ENCODE data around the gene MUC6. TPM values are rescaled to one million over a fixed set of nuclear protein-coding genes. Genes with fewer than 3 reads are reported as not detected.

MUC6 gene
- total RNA-seq, 1 donor from 2014 or later, result not detected

GRCh38 chr11:1037506-1038055 lies 1.1 kb upstream of the MUC6 start:
- no peak overlapping the region for H3K27ac Mint-ChIP-seq (ENCODE audit: unreplicated experiment)

GRCh38 chr11:1036931-1037330 lies 413 bp upstream of the MUC6 start:
- TF ChIP-seq CTCF (IDR thresholded peaks at IDR 0.05), result no peak
- Mint-ChIP-seq H3K4me1 (ENCODE audit: low read depth) (no peaks in the 10 kb centered on the region), H3K9me3 (ENCODE audit: low read depth) (no peaks in the 10 kb centered on the region), H3K27me3 (ENCODE audit: low read depth) (no peaks in the 10 kb centered on the region), H3K36me3 (ENCODE audit: low read depth) (no peaks in the 10 kb centered on the region), H3K27ac (ENCODE audit: unreplicated experiment) (no peak overlapping the region), H3K4me3 (ENCODE audit: unreplicated experiment) (no peak overlapping the region)
- DNase-seq (ENCODE audit: low spot score), result no peak

More at GRCh38 chr11:1037506-1038055, 1.1 kb upstream of the MUC6 start:
- TF ChIP-seq CTCF (IDR thresholded peaks at IDR 0.05), result no peak
- Mint-ChIP-seq H3K4me1 (ENCODE audit: low read depth) (no peaks in the 10 kb centered on the region), H3K36me3 (ENCODE audit: low read depth) (no peaks in the 10 kb centered on the region), H3K9me3 (ENCODE audit: low read depth) (no peaks in the 10 kb centered on the region), H3K4me3 (ENCODE audit: unreplicated experiment) (no peak overlapping the region), H3K27me3 (ENCODE audit: low read depth) (no peaks in the 10 kb centered on the region)
- no peak for DNase-seq (ENCODE audit: low spot score)

- no peak for TF ChIP-seq CTCF (IDR thresholded peaks at IDR 0.05)
- H3K9me3 Mint-ChIP-seq (ENCODE audit: low read depth), result no peaks in the 10 kb centered on the region
- H3K27ac Mint-ChIP-seq (ENCODE audit: unreplicated experiment), result no peak overlapping the region
- no peaks in the 10 kb centered on the region for H3K4me1 Mint-ChIP-seq (ENCODE audit: low read depth)
- H3K36me3 Mint-ChIP-seq (ENCODE audit: low read depth), result no peaks in the 10 kb centered on the region
- H3K4me3 Mint-ChIP-seq (ENCODE audit: unreplicated experiment), result no peak overlapping the region
- H3K27me3 Mint-ChIP-seq (ENCODE audit: low read depth), result no peaks in the 10 kb centered on the region
- no peak for DNase-seq (ENCODE audit: low spot score)
These were observed 788 bp downstream of the MUC6 start for GRCh38 chr11:1035577-1036283.

GRCh38 chr11:1034456-1035295 lies 1.8 kb downstream of the MUC6 start:
- Mint-ChIP-seq H3K4me1 (ENCODE audit: low read depth) (no peaks in the 10 kb centered on the region), H3K27ac (ENCODE audit: unreplicated experiment) (no peak overlapping the region), H3K4me3 (ENCODE audit: unreplicated experiment) (no peak overlapping the region), H3K9me3 (ENCODE audit: low read depth) (no peaks in the 10 kb centered on the region), H3K36me3 (ENCODE audit: low read depth) (no peaks in the 10 kb centered on the region), H3K27me3 (ENCODE audit: low read depth) (no peaks in the 10 kb centered on the region)
- TF ChIP-seq CTCF (IDR thresholded peaks at IDR 0.05), result no peak
- DNase-seq (ENCODE audit: low spot score), result no peak

GRCh38 chr11:1034001-1034400 lies 2.5 kb downstream of the MUC6 start:
- no peak for DNase-seq (ENCODE audit: low spot score)
- Mint-ChIP-seq H3K27ac (ENCODE audit: unreplicated experiment) (no peak overlapping the region), H3K36me3 (ENCODE audit: low read depth) (no peaks in the 10 kb centered on the region), H3K4me3 (ENCODE audit: unreplicated experiment) (no peak overlapping the region), H3K27me3 (ENCODE audit: low read depth) (no peaks in the 10 kb centered on the region), H3K9me3 (ENCODE audit: low read depth) (no peaks in the 10 kb centered on the region), H3K4me1 (ENCODE audit: low read depth) (no peaks in the 10 kb centered on the region)
- no peak for TF ChIP-seq CTCF (IDR thresholded peaks at IDR 0.05)

All from chondrocyte (in vitro differentiated cells).